ENCODE data around the gene RAD51B. TPM values are rescaled to one million over a fixed set of nuclear protein-coding genes. Genes with fewer than 3 reads are reported as not detected.

The RAD51B gene
- total and polyA plus RNA-seq, 9 donors, result 21.6 to 70.1 (median 35.1) TPM

DNA sequence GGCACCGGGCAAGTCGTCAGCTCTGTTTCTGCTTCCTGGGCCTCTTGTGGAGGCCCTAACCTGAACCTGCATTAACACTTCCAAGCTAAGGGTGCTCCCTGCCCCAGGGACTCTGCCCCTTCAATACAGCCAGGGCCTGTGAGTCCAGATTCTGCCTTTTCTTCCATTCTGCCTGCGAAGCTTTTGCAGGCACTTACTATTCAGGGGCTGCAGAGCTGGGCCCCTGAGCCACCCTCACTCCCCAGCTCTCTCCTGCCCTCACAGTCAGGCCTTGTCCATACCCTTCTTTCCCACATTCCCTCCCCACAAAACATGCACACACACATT, 872.2 kb downstream of the RAD51B start:
- intact Hi-C loops (cut with DNase I), result no loop called here
- Histone ChIP-seq H3K4me1 (ENCODE audit: insufficient read depth) (peaks cover 9% of the 10 kb centered on the region), H3K4me3 (no peak overlapping the region), H3K27ac (no peak overlapping the region), H3K9me3 (no peaks in the 10 kb centered on the region), H3K36me3 (no peaks in the 10 kb centered on the region), H3K27me3 (no peaks in the 10 kb centered on the region)
- no peak for TF ChIP-seq CTCF (IDR thresholded peaks at IDR 0.05)
- no peak for TF ChIP-seq EP300 (IDR thresholded peaks at IDR 0.05)
- TF ChIP-seq POLR2A (IDR thresholded peaks at IDR 0.05), result no peak
- WGBS, 3 donors, result 88 to 100% (median 92%) methylated on average over 3 of the region's 3 CpGs
- DNase-seq, result no peak

GRCh38 chr14:68692216-68692615, 872.6 kb downstream of the RAD51B start:
- Histone ChIP-seq H3K4me3 (no peak overlapping the region), H3K27ac (no peak overlapping the region), H3K36me3 (no peaks in the 10 kb centered on the region), H3K9me3 (no peaks in the 10 kb centered on the region), H3K27me3 (no peaks in the 10 kb centered on the region), H3K4me1 (ENCODE audit: insufficient read depth) (peaks cover 9% of the 10 kb centered on the region)
- peak in 1 of 5 donors; percentile 13 for DNase-seq
- TF ChIP-seq CTCF (IDR thresholded peaks at IDR 0.05) (no peak), POLR2A (IDR thresholded peaks at IDR 0.05) (no peak), EP300 (IDR thresholded peaks at IDR 0.05) (no peak)
- intact Hi-C loops (cut with DNase I), result no loop called here
- 87 to 95% (median 95%) methylated on average over 8 of the region's 8 CpGs for WGBS, 3 donors

GRCh38 chr14:68692916-68693771, 873.6 kb downstream of the RAD51B start:
- no peaks in the 10 kb centered on the region for H3K9me3 ChIP-seq
- TF ChIP-seq EP300 (IDR thresholded peaks at IDR 0.05) (no peak), CTCF (IDR thresholded peaks at IDR 0.05) (no peak), POLR2A (IDR thresholded peaks at IDR 0.05) (no peak)
- H3K36me3 ChIP-seq, result no peaks in the 10 kb centered on the region
- intact Hi-C loops (cut with DNase I), result no loop called here
- H3K4me3 ChIP-seq, result no peak overlapping the region
- H3K4me1 ChIP-seq (ENCODE audit: insufficient read depth), result peaks cover 9% of the 10 kb centered on the region
- peak in 1 of 5 donors; percentile 21 for DNase-seq
- WGBS, 3 donors, result 83 to 93% (median 90%) methylated on average over 14 of the region's 14 CpGs
- H3K27ac ChIP-seq, result no peak overlapping the region
- no peaks in the 10 kb centered on the region for H3K27me3 ChIP-seq

GRCh38 chr14:68693926-68694325, 874.3 kb downstream of the RAD51B start:
- intact Hi-C loops (cut with DNase I), result no loop called here
- WGBS, 3 donors, result 67 to 84% (median 83%) methylated on average over 2 of the region's 2 CpGs
- Histone ChIP-seq H3K4me3 (no peak overlapping the region), H3K27me3 (no peaks in the 10 kb centered on the region), H3K27ac (no peak overlapping the region), H3K36me3 (no peaks in the 10 kb centered on the region), H3K4me1 (ENCODE audit: insufficient read depth) (peaks cover 6% of the 10 kb centered on the region), H3K9me3 (no peaks in the 10 kb centered on the region)
- no peak for TF ChIP-seq EP300 (IDR thresholded peaks at IDR 0.05)
- no peak for TF ChIP-seq POLR2A (IDR thresholded peaks at IDR 0.05)
- no peak for TF ChIP-seq CTCF (IDR thresholded peaks at IDR 0.05)
- DNase-seq, result peak in 1 of 5 donors; percentile 28

All from ovary (tissue), 9 donors.